HepG2 (cell line): Measurements from ENCODE around the gene PRKN. TPM values are rescaled to one million over a fixed set of nuclear protein-coding genes. Genes with fewer than 3 reads are reported as not detected.

ENCODE experiments used
- ATAC-seq: fragments of 200-7000 bp; cut with Tn5 transposase; 3 replicates; pipeline ENCODE4 v1.9.1; 2020; ENCODE audit warnings: mild to moderate bottlenecking, moderate library complexity
- BruUV-seq: library from RNA; stranded (reverse); fragments of 400-500 nt; replicated peaks from 2 replicates; lab custom pipeline; 2021; lab: Mats Ljungman, UMichigan
- CTCF ChIA-PET: fragments of 300-600 bp; formaldehyde crosslinking; extraction: SDS; loops from one replicate; lab custom pipeline; 2021; ENCODE audit warnings: low total read pairs, inconsistent platforms, low intra/inter-chr PET ratio; lab: Yijun Ruan, JAX
- POLR2A ChIA-PET: fragments of 350-600 bp; sonication (Branson Sonifier 250); formaldehyde crosslinking; loops from one replicate; lab custom pipeline; 2020; ENCODE audit warnings: antibody characterized with exemption, inconsistent platforms; lab: Yijun Ruan, JAX
- DNase-seq: peaks from one replicate; pipeline ENCODE4 v3.0.0-alpha.2; 2015; ENCODE audit warnings: low spot score
- FAIRE-seq: peaks from 3 replicates; lab custom pipeline; 2011; peaks lifted over from hg19 to GRCh38; lab: Jason Lieb, UNC
- H2AFZ ChIP-seq: one replicate; pipeline ENCODE4 v1.6.1; 2011; ENCODE audit warnings: low read length, inconsistent platforms
- H3K27ac ChIP-seq: fragments of 300-600 bp; 3 replicates; pipeline ENCODE4 v1.8.0; 2011; ENCODE audit warnings: mixed run types, mild to moderate bottlenecking, mixed read lengths, low read length, inconsistent platforms; ENCODE audit not compliant: insufficient read depth; ENCODE audit errors: extremely low read length
- H3K27me3 ChIP-seq, 2 experiments: fragments of 200-600 bp in 1 of 2; 2 replicates in 1 of 2; 3 replicates in 1 of 2; pipeline versions ENCODE4 v1.6.0 to v1.8.0; 2011; ENCODE audit warnings: low read length in 2 of 2, mild to moderate bottlenecking in 2 of 2, moderate library complexity in 2 of 2, inconsistent platforms in 1 of 2; ENCODE audit not compliant: insufficient read depth in 2 of 2, control insufficient read depth in 1 of 2
- H3K36me3 ChIP-seq, 2 experiments: fragments of 200-600 bp in 1 of 2; replicated peaks in 1 of 2; 2 replicates in 1 of 2; 3 replicates in 1 of 2; pipeline versions ENCODE4 v1.5.1 to v1.8.0; 2011; ENCODE audit warnings: low read length in 2 of 2, inconsistent platforms in 1 of 2; ENCODE audit not compliant: insufficient read depth in 2 of 2, control insufficient read depth in 1 of 2
- H3K4me1 ChIP-seq: 2 replicates; pipeline ENCODE4 v1.5.1; 2012; ENCODE audit warnings: low read length, inconsistent platforms; ENCODE audit not compliant: insufficient read depth
- H3K4me2 ChIP-seq: 2 replicates; pipeline ENCODE4 v1.6.0; 2011; ENCODE audit warnings: low read depth, low read length, inconsistent platforms
- H3K4me3 ChIP-seq, 3 experiments: fragments of 200-600 bp in 1 of 3; sonication (generic), shearing (Covaris generic) in 1 of 3; replicated peaks in 1 of 3; 2 replicates each; pipeline ENCODE4 v1.5.1; 2011 to 2016; ENCODE audit warnings: low read length in 3 of 3, inconsistent platforms in 2 of 3, low read depth in 2 of 3, mild to moderate bottlenecking in 2 of 3, control low read depth in 1 of 3, mixed read lengths in 1 of 3; ENCODE audit not compliant: insufficient read depth in 1 of 3
- H3K79me2 ChIP-seq: one replicate; pipeline ENCODE4 v1.6.1; 2011; ENCODE audit warnings: low read length, inconsistent platforms; ENCODE audit not compliant: insufficient read depth
- H3K9ac ChIP-seq: 2 replicates; pipeline ENCODE4 v1.6.0; 2011; ENCODE audit warnings: mild to moderate bottlenecking, low read depth, low read length, inconsistent platforms; ENCODE audit not compliant: insufficient read depth
- H3K9me3 ChIP-seq: 2 replicates; pipeline ENCODE4 v1.5.1; 2012; ENCODE audit warnings: mild to moderate bottlenecking, low read length
- H4K20me1 ChIP-seq: 2 replicates; pipeline ENCODE4 v1.6.0; 2011; ENCODE audit warnings: inconsistent platforms, mild to moderate bottlenecking, low read length, moderate library complexity; ENCODE audit not compliant: insufficient read depth
- ATF1 ChIP-seq: IDR thresholded peaks from 2 replicates; pipeline ENCODE4 v1.6.1; 2016; ENCODE audit warnings: mild to moderate bottlenecking, control low read depth
- GABPA ChIP-seq, 2 experiments: IDR thresholded peaks; 2 replicates each; pipeline ENCODE4 v1.6.1; 2011 to 2016; ENCODE audit warnings: low read depth in 2 of 2, low read length in 1 of 2, missing biosample characterization in 1 of 2, missing genetic modification characterization in 1 of 2
- HIVEP1 ChIP-seq: sonication (generic); formaldehyde crosslinking; IDR thresholded peaks from 2 replicates; pipeline ENCODE4 v1.4.0; 2020; ENCODE audit warnings: mild to moderate bottlenecking, missing genetic modification reagents
- MIER3 ChIP-seq: IDR thresholded peaks from 2 replicates; pipeline ENCODE4 v1.6.1; 2016; ENCODE audit warnings: missing compliant biosample characterization, borderline replicate concordance
- RBAK ChIP-seq: sonication (generic); formaldehyde crosslinking; IDR thresholded peaks from 2 replicates; pipeline ENCODE4 v1.5.1; 2020; ENCODE audit warnings: mild to moderate bottlenecking, missing genetic modification reagents
- SMC3 ChIP-seq: IDR thresholded peaks from 2 replicates; pipeline ENCODE4 v1.6.1; 2011; ENCODE audit warnings: low read length, improper control_type of control experiment
- ZMAT3 ChIP-seq: sonication (generic); formaldehyde crosslinking; conservative IDR thresholded peaks from 2 replicates; pipeline ENCODE4 v1.7.0; 2021; ENCODE audit warnings: missing genetic modification reagents
- WGBS: methylation state at CpG from one replicate; pipeline ENCODE4 v1.1.6; 2017; ENCODE audit warnings: low lambda C conversion rate; 5-methylcytosine and 5-hydroxymethylcytosine counted together
- in situ Hi-C: cut with HindIII; loops from 2 replicates; pipeline ENCODE4 v1.10.0; 2017; ENCODE audit warnings: low pct_unique_long_range_greater_than_20kb; ENCODE audit not compliant: extremely low pct_ligation_motif_present
- intact Hi-C: fragments of 100-400 bp; cut with micrococcal nuclease; formaldehyde crosslinking; loops from one replicate; pipeline ENCODE4 v1.10.0; 2022; ENCODE audit not compliant: unreplicated experiment
- polyA plus RNA-seq, 8 experiments: library from polyadenylated mRNA; depleted of rRNA in 3 of 8; stranded (reverse) in 7 of 8; unstranded in 1 of 8; fragments of >200 nt; fragmentation: Illumina TruSeq in 4 of 8; extraction: Trizol in 4 of 8; gene quantifications; 2 replicates each; pipeline versions ENCODE4 v1.2.1 to v1.2.3, GENCODE V29; 2011 to 2016; ENCODE audit warnings: low read depth in 4 of 8, missing spikeins in 1 of 8, mixed read lengths in 1 of 8; ENCODE audit not compliant: insufficient read depth in 1 of 8
- total RNA-seq, 5 experiments: library from RNA; depleted of rRNA; stranded (reverse); fragments of >200 nt; fragmentation: Illumina TruSeq; extraction: Trizol; gene quantifications; 2 replicates each; pipeline ENCODE4 v1.2.3, GENCODE V29; 2016; ENCODE audit warnings: low read depth in 1 of 5
- TF ChIP-seq, protein P1 (sequence below): sonication (generic); formaldehyde crosslinking; IDR thresholded peaks from 2 replicates; pipeline ENCODE4 v1.4.0; 2020; ENCODE audit warnings: missing genetic modification reagents
- TF ChIP-seq, protein P2 (sequence below): sonication (generic); formaldehyde crosslinking; conservative IDR thresholded peaks from 2 replicates; pipeline ENCODE4 v1.4.0; 2020; ENCODE audit warnings: missing genetic modification reagents

The PRKN gene
- total and polyA plus RNA-seq, 2 of the 13 experiments (the other 11 are each of a cell fraction or from before 2014, with no cell fraction given), result 0.31 to 0.44 TPM

DNA sequence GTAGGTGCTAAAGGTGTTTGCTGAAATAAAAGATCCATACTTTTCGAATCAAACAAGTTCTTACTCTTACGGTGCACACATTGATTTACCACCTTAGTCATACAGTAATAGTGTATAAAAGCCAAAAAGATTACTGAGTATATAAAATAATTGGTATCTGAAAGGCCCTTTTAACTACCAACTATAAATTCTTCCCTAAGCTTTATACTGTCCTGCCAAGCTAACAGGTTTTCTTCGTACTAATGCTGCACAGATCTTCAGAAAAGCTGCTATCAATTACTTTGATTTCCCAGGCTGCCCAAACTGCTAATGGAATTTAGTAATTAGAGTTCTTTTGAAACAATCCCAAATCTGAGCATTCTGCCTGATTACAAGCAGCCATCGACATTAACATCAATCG, 97.5 kb downstream of the PRKN start (continued):
- TF ChIP-seq ATF1 (CRISPR knock-in tag) (no peak), RBAK (CRISPR knock-in tag) (no peak), GABPA (IDR thresholded peaks at IDR 0.05; ENCODE audit: low read depth, low read length) (no peak), GABPA (CRISPR knock-in tag; IDR thresholded peaks at IDR 0.05; ENCODE audit: low read depth) (no peak)

DNA sequence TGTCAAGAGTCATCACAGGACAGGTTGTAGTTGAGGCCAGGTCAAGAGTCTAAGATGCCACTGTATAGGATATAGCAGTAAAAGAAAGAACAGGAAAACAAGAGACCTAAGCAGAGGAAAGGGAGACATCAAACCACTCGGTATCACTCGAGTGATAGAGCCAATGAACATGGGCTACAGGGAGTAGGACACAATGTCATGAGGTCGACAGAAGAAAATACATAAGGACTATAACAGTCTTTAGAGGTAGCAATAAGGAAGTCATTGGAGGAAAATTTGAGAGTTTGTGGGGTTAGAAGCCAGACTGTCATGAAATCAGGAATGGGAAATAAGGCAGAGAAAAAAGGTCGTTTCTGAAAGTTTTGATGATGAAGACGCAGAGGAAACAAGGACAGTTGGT, 99.7 kb downstream of the PRKN start:
- no peak for TF ChIP-seq SMC3
- TF ChIP-seq ZMAT3, result no peak
- TF ChIP-seq, protein P1, sequence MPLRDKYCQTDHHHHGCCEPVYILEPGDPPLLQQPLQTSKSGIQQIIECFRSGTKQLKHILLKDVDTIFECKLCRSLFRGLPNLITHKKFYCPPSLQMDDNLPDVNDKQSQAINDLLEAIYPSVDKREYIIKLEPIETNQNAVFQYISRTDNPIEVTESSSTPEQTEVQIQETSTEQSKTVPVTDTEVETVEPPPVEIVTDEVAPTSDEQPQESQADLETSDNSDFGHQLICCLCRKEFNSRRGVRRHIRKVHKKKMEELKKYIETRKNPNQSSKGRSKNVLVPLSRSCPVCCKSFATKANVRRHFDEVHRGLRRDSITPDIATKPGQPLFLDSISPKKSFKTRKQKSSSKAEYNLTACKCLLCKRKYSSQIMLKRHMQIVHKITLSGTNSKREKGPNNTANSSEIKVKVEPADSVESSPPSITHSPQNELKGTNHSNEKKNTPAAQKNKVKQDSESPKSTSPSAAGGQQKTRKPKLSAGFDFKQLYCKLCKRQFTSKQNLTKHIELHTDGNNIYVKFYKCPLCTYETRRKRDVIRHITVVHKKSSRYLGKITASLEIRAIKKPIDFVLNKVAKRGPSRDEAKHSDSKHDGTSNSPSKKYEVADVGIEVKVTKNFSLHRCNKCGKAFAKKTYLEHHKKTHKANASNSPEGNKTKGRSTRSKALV, result no peak
- TF ChIP-seq MIER3 (CRISPR knock-in tag), result no peak
- TF ChIP-seq, protein P2, sequence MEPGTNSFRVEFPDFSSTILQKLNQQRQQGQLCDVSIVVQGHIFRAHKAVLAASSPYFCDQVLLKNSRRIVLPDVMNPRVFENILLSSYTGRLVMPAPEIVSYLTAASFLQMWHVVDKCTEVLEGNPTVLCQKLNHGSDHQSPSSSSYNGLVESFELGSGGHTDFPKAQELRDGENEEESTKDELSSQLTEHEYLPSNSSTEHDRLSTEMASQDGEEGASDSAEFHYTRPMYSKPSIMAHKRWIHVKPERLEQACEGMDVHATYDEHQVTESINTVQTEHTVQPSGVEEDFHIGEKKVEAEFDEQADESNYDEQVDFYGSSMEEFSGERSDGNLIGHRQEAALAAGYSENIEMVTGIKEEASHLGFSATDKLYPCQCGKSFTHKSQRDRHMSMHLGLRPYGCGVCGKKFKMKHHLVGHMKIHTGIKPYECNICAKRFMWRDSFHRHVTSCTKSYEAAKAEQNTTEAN (CRISPR knock-in tag), result no peak
- no peak for TF ChIP-seq HIVEP1
- no peak overlapping the region for H3K27ac ChIP-seq
- ChIA-PET POLR2A (no interaction called here), CTCF (no interaction called here)
- BruUV-seq, result no TSS peak
- no peaks in the 10 kb centered on the region for H4K20me1 ChIP-seq
- no peaks in the 10 kb centered on the region for H3K79me2 ChIP-seq
- no peak overlapping the region for H2AFZ ChIP-seq
- no peaks in the 10 kb centered on the region; the same call in 1 of the 2 replicates for H3K9me3 ChIP-seq
- no peak overlapping the region for H3K4me2 ChIP-seq
- no peak overlapping the region for H3K4me3 ChIP-seq
- H3K4me1 ChIP-seq, result no peaks in the 10 kb centered on the region
- intact Hi-C loops (no loop called here), in situ Hi-C loops (no loop called here)
- DNase-seq (no peak), FAIRE-seq (no peak), ATAC-seq (no peak)
- no peaks in the 10 kb centered on the region for H3K36me3 ChIP-seq
- no peaks in the 10 kb centered on the region for H3K27me3 ChIP-seq
- WGBS, result 26% methylated on average over 5 of the region's 5 CpGs
- H3K9ac ChIP-seq, result no peak overlapping the region
